Kidney (tissue), 14 donors: ENCODE measurements around the gene CABLES2. TPM values are rescaled to one million over a fixed set of nuclear protein-coding genes. Genes with fewer than 3 reads are reported as not detected.

Experiments
- DNase-seq, 5 donors: peaks; one replicate each; pipeline ENCODE4 v3.0.0-alpha.2; 2013 to 2020
- FAIRE-seq: peaks from 2 replicates; lab custom pipeline; 2012; peaks lifted over from hg19 to GRCh38; lab: Jason Lieb, UNC
- H3K27ac ChIP-seq, 2 donors: one replicate each; pipeline ENCODE4 v1.7.0; 2013; ENCODE audit warnings: low read depth in 2 of 2, low read length in 2 of 2, inconsistent platforms in 1 of 2
- H3K27me3 ChIP-seq: one replicate; pipeline ENCODE4 v1.7.1; 2013; ENCODE audit warnings: low read length, inconsistent platforms; ENCODE audit not compliant: control insufficient read depth, insufficient read depth
- H3K36me3 ChIP-seq, 3 donors: one replicate each; pipeline versions ENCODE4 v1.7.0 to v1.7.1; 2013; ENCODE audit warnings: low read length in 3 of 3, control low read depth in 1 of 3, inconsistent platforms in 1 of 3; ENCODE audit not compliant: insufficient read depth in 3 of 3, control insufficient read depth in 2 of 3
- H3K4me1 ChIP-seq, 3 donors: one replicate each; pipeline versions ENCODE4 v1.7.0 to v1.7.1; 2013; ENCODE audit warnings: low read length in 3 of 3, inconsistent platforms in 1 of 3, low read depth in 1 of 3; ENCODE audit not compliant: control insufficient read depth in 2 of 3, insufficient read depth in 2 of 3
- H3K4me3 ChIP-seq, 3 donors: one replicate each; pipeline versions ENCODE4 v1.7.0 to v1.8.1; 2013; ENCODE audit warnings: low read length in 3 of 3, control low read depth in 1 of 3, inconsistent platforms in 1 of 3
- H3K9ac ChIP-seq, 3 donors: one replicate each; pipeline versions ENCODE4 v1.7.0 to v1.7.1; 2013; ENCODE audit warnings: low read length in 3 of 3, control low read depth in 1 of 3, inconsistent platforms in 1 of 3
- H3K9me3 ChIP-seq, 3 donors: one replicate each; pipeline versions ENCODE4 v1.7.0 to v1.7.1; 2013; ENCODE audit warnings: low read length in 3 of 3, control low read depth in 1 of 3, inconsistent platforms in 1 of 3; ENCODE audit not compliant: control insufficient read depth in 2 of 3, insufficient read depth in 1 of 3
- CTCF ChIP-seq: IDR thresholded peaks from 3 replicates; pipeline ENCODE4 v1.5.1; 2012; ENCODE audit warnings: mild to moderate bottlenecking, moderate library complexity, borderline replicate concordance; ENCODE audit not compliant: insufficient read depth; ENCODE audit errors: extremely low read depth
- intact Hi-C: fragments of 100-400 bp; cut with DNase I; formaldehyde crosslinking; loops from one replicate; pipeline ENCODE4 v1.11.1; 2022
- polyA plus RNA-seq: library from polyadenylated mRNA; stranded (reverse); fragments of 350-450 nt; fragmentation: Illumina TruSeq; extraction: RNeasy Lipid Tissue Mini Kit (QIAGEN cat#74804); gene quantifications from one replicate; pipeline ENCODE4 v1.2.3, GENCODE V29; 2014; ENCODE audit warnings: low read depth, low replicate concordance; ENCODE audit not compliant: insufficient read depth
- total RNA-seq: library from RNA; stranded (reverse); fragmentation: NEBNext Ultra II Directional; extraction: Animal tissue kit (Norgen Biotek cat#: 25700); gene quantifications from one replicate; pipeline ENCODE4 v1.2.1, GENCODE V29; 2021
- donor health status: control.
- donor health status: control.
- donor health status: control.
- donor health status: control.
- donor health status: control.
- donor health status: DM: yes; HTN: yes; CAD: no.
- donor health status: Normal renal cell carcinoma (clear cell type).

CABLES2 gene
- total and polyA plus RNA-seq, 2 donors from 2014 or later: 2.0 to 4.5 TPM

- Histone ChIP-seq H3K36me3 (no peaks in the 10 kb centered on the region), H3K4me1 (peaks cover 0 to 29% (median 18%) of the 10 kb centered on the region in 3 donors), H3K9ac (no peak overlapping the region), H3K4me3 (no peak overlapping the region), H3K27me3 (no peaks in the 10 kb centered on the region), H3K9me3 (no peaks in the 10 kb centered on the region), H3K27ac (no peak overlapping the region)
- FAIRE-seq (no peak), DNase-seq (peak; percentile 86 to 91 (median 88))
- intact Hi-C loops: no loop called here
- TF ChIP-seq CTCF: peak; percentile 30
These were observed 3.1 kb upstream of the CABLES2 start for GRCh38 chr20:62409931-62410745.

- no peak for TF ChIP-seq CTCF
- Histone ChIP-seq H3K9ac (no peak overlapping the region), H3K4me3 (no peak overlapping the region), H3K27ac (no peak overlapping the region), H3K9me3 (no peaks in the 10 kb centered on the region), H3K27me3 (no peaks in the 10 kb centered on the region), H3K36me3 (no peaks in the 10 kb centered on the region), H3K4me1 (peaks cover 0 to 30% (median 18%) of the 10 kb centered on the region in 3 donors)
- intact Hi-C loops: no loop called here
- DNase-seq: no peak
- no peak for FAIRE-seq
These were observed 2.2 kb upstream of the CABLES2 start for GRCh38 chr20:62409086-62409853.

GRCh38 chr20:62408640-62409039 is 1.6 kb upstream of the CABLES2 start:
- H3K36me3 ChIP-seq: no peaks in the 10 kb centered on the region
- no peak for DNase-seq
- no peak for TF ChIP-seq CTCF
- H3K9me3 ChIP-seq: no peaks in the 10 kb centered on the region
- H3K4me1 ChIP-seq: peaks cover 0 to 30% (median 18%) of the 10 kb centered on the region in 3 donors
- H3K4me3 ChIP-seq: no peak overlapping the region
- no peak overlapping the region for H3K27ac ChIP-seq
- no peak overlapping the region for H3K9ac ChIP-seq
- H3K27me3 ChIP-seq: no peaks in the 10 kb centered on the region
- intact Hi-C loops: no loop called here
- no peak for FAIRE-seq
